ENCODE results near the gene SLC7A6. TPM values are rescaled to one million over a fixed set of nuclear protein-coding genes. Genes with fewer than 3 reads are reported as not detected.

The SLC7A6 gene
- total and polyA plus RNA-seq, 2 of the 13 experiments (the other 11 are each of a cell fraction or from before 2014, with no cell fraction given), result 35.8 to 70.8 TPM

DNA sequence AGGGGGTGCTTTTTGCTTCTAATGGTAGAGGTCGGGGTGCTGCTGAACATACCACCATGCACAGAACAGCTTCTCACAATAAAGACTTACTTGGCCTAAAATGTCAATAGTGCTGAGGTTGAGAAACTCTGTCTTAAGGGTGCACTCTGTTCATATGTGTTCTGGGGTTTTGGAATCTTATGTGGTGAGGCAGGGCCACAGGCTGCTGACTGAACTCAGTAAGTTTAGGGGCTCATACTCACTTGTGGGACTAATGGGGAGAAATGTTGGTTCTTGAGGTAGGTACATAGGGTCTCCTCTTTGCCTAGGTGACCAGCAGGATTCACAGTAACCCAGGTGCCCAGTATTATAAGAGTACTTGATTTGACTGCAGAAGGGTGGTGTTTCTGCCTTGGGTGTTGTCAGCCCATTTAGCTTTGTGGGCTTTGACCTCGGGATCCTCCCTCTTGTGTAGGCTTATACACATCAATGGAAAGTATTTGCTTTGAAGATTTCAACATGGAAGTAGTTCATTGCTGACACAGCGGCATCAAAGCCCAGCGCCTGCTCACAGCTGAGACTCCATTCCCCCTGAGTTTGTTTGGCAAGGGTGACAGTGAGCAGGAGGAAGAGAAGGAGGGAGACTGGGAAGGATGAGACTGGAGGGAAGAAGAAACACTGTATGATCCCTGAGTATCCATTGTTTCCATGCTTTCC lies 17.2 kb downstream of the SLC7A6 start (continued):
- peak; percentile 94 for TF ChIP-seq HDAC1 (CRISPR knock-in tag; IDR thresholded peaks at IDR 0.05)
- TF ChIP-seq, protein P1, sequence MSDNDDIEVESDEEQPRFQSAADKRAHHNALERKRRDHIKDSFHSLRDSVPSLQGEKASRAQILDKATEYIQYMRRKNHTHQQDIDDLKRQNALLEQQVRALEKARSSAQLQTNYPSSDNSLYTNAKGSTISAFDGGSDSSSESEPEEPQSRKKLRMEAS (IDR thresholded peaks at IDR 0.05), result peak; percentile 58; the same call in 1 of the 2 replicates
- peak; percentile 90 for TF ChIP-seq MED1 (CRISPR knock-in tag; IDR thresholded peaks at IDR 0.05)
- TF ChIP-seq, protein P2, sequence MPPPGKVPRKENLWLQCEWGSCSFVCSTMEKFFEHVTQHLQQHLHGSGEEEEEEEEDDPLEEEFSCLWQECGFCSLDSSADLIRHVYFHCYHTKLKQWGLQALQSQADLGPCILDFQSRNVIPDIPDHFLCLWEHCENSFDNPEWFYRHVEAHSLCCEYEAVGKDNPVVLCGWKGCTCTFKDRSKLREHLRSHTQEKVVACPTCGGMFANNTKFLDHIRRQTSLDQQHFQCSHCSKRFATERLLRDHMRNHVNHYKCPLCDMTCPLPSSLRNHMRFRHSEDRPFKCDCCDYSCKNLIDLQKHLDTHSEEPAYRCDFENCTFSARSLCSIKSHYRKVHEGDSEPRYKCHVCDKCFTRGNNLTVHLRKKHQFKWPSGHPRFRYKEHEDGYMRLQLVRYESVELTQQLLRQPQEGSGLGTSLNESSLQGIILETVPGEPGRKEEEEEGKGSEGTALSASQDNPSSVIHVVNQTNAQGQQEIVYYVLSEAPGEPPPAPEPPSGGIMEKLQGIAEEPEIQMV (CRISPR knock-in tag; IDR thresholded peaks at IDR 0.05; ENCODE audit: low read depth), result peak; percentile 84; the same call in 1 of the 2 replicates
- TF ChIP-seq, protein P3, sequence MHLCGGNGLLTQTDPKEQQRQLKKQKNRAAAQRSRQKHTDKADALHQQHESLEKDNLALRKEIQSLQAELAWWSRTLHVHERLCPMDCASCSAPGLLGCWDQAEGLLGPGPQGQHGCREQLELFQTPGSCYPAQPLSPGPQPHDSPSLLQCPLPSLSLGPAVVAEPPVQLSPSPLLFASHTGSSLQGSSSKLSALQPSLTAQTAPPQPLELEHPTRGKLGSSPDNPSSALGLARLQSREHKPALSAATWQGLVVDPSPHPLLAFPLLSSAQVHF (CRISPR knock-in tag; IDR thresholded peaks at IDR 0.05), result no peak
- TF ChIP-seq, protein P4, sequence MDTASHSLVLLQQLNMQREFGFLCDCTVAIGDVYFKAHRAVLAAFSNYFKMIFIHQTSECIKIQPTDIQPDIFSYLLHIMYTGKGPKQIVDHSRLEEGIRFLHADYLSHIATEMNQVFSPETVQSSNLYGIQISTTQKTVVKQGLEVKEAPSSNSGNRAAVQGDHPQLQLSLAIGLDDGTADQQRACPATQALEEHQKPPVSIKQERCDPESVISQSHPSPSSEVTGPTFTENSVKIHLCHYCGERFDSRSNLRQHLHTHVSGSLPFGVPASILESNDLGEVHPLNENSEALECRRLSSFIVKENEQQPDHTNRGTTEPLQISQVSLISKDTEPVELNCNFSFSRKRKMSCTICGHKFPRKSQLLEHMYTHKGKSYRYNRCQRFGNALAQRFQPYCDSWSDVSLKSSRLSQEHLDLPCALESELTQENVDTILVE (CRISPR knock-in tag; IDR thresholded peaks at IDR 0.05), result peak; percentile 60; the same call in 1 of the 2 replicates
- no peak for TF ChIP-seq SRSF1 (optimal IDR thresholded peaks at IDR 0.05; ENCODE audit: low read depth, low read length)
- TF ChIP-seq, protein P5, sequence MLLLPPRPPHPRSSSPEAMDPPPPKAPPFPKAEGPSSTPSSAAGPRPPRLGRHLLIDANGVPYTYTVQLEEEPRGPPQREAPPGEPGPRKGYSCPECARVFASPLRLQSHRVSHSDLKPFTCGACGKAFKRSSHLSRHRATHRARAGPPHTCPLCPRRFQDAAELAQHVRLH (CRISPR knock-in tag; IDR thresholded peaks at IDR 0.05; ENCODE audit: borderline replicate concordance, low read depth), result peak; percentile 84; the same call in 1 of the 2 replicates
- TF ChIP-seq, protein P6, sequence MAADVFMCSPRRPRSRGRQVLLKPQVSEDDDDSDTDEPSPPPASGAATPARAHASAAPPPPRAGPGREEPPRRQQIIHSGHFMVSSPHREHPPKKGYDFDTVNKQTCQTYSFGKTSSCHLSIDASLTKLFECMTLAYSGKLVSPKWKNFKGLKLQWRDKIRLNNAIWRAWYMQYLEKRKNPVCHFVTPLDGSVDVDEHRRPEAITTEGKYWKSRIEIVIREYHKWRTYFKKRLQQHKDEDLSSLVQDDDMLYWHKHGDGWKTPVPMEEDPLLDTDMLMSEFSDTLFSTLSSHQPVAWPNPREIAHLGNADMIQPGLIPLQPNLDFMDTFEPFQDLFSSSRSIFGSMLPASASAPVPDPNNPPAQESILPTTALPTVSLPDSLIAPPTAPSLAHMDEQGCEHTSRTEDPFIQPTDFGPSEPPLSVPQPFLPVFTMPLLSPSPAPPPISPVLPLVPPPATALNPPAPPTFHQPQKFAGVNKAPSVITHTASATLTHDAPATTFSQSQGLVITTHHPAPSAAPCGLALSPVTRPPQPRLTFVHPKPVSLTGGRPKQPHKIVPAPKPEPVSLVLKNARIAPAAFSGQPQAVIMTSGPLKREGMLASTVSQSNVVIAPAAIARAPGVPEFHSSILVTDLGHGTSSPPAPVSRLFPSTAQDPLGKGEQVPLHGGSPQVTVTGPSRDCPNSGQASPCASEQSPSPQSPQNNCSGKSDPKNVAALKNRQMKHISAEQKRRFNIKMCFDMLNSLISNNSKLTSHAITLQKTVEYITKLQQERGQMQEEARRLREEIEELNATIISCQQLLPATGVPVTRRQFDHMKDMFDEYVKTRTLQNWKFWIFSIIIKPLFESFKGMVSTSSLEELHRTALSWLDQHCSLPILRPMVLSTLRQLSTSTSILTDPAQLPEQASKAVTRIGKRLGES (CRISPR knock-in tag; IDR thresholded peaks at IDR 0.05; ENCODE audit: borderline replicate concordance), result no peak
- no peak for TF ChIP-seq HOXD1 (CRISPR knock-in tag; IDR thresholded peaks at IDR 0.05)
- peak; percentile 41; the same call in 1 of the 2 replicates for TF ChIP-seq KLF6 (CRISPR knock-in tag; IDR thresholded peaks at IDR 0.05)
- TF ChIP-seq TRIM24 (CRISPR knock-in tag; IDR thresholded peaks at IDR 0.05), result peak; percentile 72; the same call in 1 of the 2 replicates
- TF ChIP-seq, protein P7, sequence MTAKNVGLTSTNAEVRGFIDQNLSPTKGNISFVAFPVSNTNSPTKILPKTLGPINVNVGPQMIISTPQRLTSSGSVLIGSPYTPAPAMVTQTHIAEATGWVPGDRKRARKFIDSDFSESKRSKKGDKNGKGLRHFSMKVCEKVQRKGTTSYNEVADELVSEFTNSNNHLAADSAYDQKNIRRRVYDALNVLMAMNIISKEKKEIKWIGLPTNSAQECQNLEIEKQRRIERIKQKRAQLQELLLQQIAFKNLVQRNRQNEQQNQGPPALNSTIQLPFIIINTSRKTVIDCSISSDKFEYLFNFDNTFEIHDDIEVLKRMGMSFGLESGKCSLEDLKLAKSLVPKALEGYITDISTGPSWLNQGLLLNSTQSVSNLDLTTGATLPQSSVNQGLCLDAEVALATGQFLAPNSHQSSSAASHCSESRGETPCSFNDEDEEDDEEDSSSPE (CRISPR knock-in tag; IDR thresholded peaks at IDR 0.05), result peak; percentile 60; the same call in 1 of the 2 replicates
- peak; percentile 67; the same call in 1 of the 2 replicates for TF ChIP-seq ZBTB7A (CRISPR knock-in tag; IDR thresholded peaks at IDR 0.05)
- TF ChIP-seq MTA1 (CRISPR knock-in tag; IDR thresholded peaks at IDR 0.05; ENCODE audit: borderline replicate concordance), result peak; percentile 72; the same call in 1 of the 2 replicates
- peak; percentile 91 for TF ChIP-seq KDM6A (CRISPR knock-in tag; IDR thresholded peaks at IDR 0.05; ENCODE audit: low read depth)
- no peak for TF ChIP-seq MAF1 (CRISPR knock-in tag; IDR thresholded peaks at IDR 0.05; ENCODE audit: borderline replicate concordance)
- TF ChIP-seq, protein P8, sequence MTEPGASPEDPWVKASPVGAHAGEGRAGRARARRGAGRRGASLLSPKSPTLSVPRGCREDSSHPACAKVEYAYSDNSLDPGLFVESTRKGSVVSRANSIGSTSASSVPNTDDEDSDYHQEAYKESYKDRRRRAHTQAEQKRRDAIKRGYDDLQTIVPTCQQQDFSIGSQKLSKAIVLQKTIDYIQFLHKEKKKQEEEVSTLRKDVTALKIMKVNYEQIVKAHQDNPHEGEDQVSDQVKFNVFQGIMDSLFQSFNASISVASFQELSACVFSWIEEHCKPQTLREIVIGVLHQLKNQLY (CRISPR knock-in tag; IDR thresholded peaks at IDR 0.05), result peak; percentile 90
- TF ChIP-seq, protein P9, sequence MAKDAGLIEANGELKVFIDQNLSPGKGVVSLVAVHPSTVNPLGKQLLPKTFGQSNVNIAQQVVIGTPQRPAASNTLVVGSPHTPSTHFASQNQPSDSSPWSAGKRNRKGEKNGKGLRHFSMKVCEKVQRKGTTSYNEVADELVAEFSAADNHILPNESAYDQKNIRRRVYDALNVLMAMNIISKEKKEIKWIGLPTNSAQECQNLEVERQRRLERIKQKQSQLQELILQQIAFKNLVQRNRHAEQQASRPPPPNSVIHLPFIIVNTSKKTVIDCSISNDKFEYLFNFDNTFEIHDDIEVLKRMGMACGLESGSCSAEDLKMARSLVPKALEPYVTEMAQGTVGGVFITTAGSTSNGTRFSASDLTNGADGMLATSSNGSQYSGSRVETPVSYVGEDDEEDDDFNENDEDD (CRISPR knock-in tag; IDR thresholded peaks at IDR 0.05; ENCODE audit: borderline replicate concordance), result peak; percentile 40; the same call in 1 of the 2 replicates
